Measurements from ENCODE around the gene VRK1.

Gene VRK1

GRCh38 chr14:96847451-96847850 lies 50.3 kb downstream of the VRK1 start:
- H4K20me1 ChIP-seq (ENCODE audit: insufficient read depth), result no peaks in the 10 kb centered on the region
- H2AFZ ChIP-seq (ENCODE audit: low read depth), result no peak overlapping the region
- no peaks in the 10 kb centered on the region for H3K27me3 ChIP-seq (ENCODE audit: insufficient read depth, low read depth)
- H3K27ac ChIP-seq, result no peak overlapping the region
- TF ChIP-seq, protein P1, sequence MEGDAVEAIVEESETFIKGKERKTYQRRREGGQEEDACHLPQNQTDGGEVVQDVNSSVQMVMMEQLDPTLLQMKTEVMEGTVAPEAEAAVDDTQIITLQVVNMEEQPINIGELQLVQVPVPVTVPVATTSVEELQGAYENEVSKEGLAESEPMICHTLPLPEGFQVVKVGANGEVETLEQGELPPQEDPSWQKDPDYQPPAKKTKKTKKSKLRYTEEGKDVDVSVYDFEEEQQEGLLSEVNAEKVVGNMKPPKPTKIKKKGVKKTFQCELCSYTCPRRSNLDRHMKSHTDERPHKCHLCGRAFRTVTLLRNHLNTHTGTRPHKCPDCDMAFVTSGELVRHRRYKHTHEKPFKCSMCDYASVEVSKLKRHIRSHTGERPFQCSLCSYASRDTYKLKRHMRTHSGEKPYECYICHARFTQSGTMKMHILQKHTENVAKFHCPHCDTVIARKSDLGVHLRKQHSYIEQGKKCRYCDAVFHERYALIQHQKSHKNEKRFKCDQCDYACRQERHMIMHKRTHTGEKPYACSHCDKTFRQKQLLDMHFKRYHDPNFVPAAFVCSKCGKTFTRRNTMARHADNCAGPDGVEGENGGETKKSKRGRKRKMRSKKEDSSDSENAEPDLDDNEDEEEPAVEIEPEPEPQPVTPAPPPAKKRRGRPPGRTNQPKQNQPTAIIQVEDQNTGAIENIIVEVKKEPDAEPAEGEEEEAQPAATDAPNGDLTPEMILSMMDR (conservative IDR thresholded peaks at IDR 0.05; ENCODE audit: low read depth, low read length), result no peak
- H3K79me2 ChIP-seq (ENCODE audit: insufficient read depth, low read depth), result no peaks in the 10 kb centered on the region
- H3K36me3 ChIP-seq (ENCODE audit: insufficient read depth), result no peaks in the 10 kb centered on the region
- no peak overlapping the region for H3K4me2 ChIP-seq
- no peak overlapping the region for H3K4me3 ChIP-seq (IDR thresholded peaks at IDR 0.05; ENCODE audit: insufficient read depth, low read depth, low read length)
- peaks cover 1% of the 10 kb centered on the region for H3K4me1 ChIP-seq (ENCODE audit: low read depth, poor library complexity, severe bottlenecking)
- no peak overlapping the region for H3K9ac ChIP-seq

DNA sequence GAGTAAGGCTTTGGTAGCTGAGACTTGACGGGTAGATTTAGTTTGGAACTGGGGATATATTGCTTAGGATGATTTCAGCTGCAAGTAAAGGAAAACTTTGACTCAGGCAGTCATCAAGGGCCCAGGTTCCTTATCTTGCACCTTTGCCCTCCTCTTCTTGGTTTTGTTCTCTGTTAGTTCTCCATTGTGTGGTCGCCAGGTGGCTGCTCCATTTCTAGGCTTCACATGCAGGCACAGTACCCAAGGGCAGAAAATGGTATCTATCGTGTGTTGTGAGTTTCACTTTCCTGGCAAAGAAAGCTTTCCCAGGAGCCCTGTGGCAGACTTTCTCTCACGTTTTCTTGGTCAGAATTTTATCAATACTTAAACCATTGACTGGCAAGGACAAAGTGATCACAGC lies 50.8 kb downstream of the VRK1 start:
- H3K27me3 ChIP-seq (ENCODE audit: insufficient read depth, low read depth), result no peaks in the 10 kb centered on the region
- no peak overlapping the region for H3K9ac ChIP-seq
- H3K4me1 ChIP-seq (ENCODE audit: low read depth, poor library complexity, severe bottlenecking), result peaks cover 6% of the 10 kb centered on the region
- TF ChIP-seq, protein P1 (conservative IDR thresholded peaks at IDR 0.05; ENCODE audit: low read depth, low read length), result no peak
- no peak overlapping the region for H3K4me3 ChIP-seq (IDR thresholded peaks at IDR 0.05; ENCODE audit: insufficient read depth, low read depth, low read length)
- no peak overlapping the region for H2AFZ ChIP-seq (ENCODE audit: low read depth)
- H3K4me2 ChIP-seq, result no peak overlapping the region
- H4K20me1 ChIP-seq (ENCODE audit: insufficient read depth), result no peaks in the 10 kb centered on the region
- H3K79me2 ChIP-seq (ENCODE audit: insufficient read depth, low read depth), result no peaks in the 10 kb centered on the region
- H3K27ac ChIP-seq, result no peak overlapping the region
- H3K36me3 ChIP-seq (ENCODE audit: insufficient read depth), result no peaks in the 10 kb centered on the region

GRCh38 chr14:96849733-96850132 lies 52.6 kb downstream of the VRK1 start:
- Histone ChIP-seq H4K20me1 (ENCODE audit: insufficient read depth) (no peaks in the 10 kb centered on the region), H3K27me3 (ENCODE audit: insufficient read depth, low read depth) (no peaks in the 10 kb centered on the region), H3K36me3 (ENCODE audit: insufficient read depth) (no peaks in the 10 kb centered on the region), H3K27ac (no peak overlapping the region), H2AFZ (ENCODE audit: low read depth) (no peak overlapping the region), H3K4me3 (IDR thresholded peaks at IDR 0.05; ENCODE audit: insufficient read depth, low read depth, low read length) (no peak overlapping the region), H3K4me1 (ENCODE audit: low read depth, poor library complexity, severe bottlenecking) (peaks cover 6% of the 10 kb centered on the region), H3K9ac (no peak overlapping the region), H3K4me2 (no peak overlapping the region), H3K79me2 (ENCODE audit: insufficient read depth, low read depth) (no peaks in the 10 kb centered on the region)
- TF ChIP-seq, protein P1 (conservative IDR thresholded peaks at IDR 0.05; ENCODE audit: low read depth, low read length), result no peak

GRCh38 chr14:96851694-96852381 lies 54.7 kb downstream of the VRK1 start:
- H3K36me3 ChIP-seq (ENCODE audit: insufficient read depth), result no peaks in the 10 kb centered on the region
- H3K4me3 ChIP-seq (IDR thresholded peaks at IDR 0.05; ENCODE audit: insufficient read depth, low read depth, low read length), result no peak overlapping the region
- TF ChIP-seq, protein P1 (conservative IDR thresholded peaks at IDR 0.05; ENCODE audit: low read depth, low read length), result no peak
- no peak overlapping the region for H3K9ac ChIP-seq
- no peaks in the 10 kb centered on the region for H3K27me3 ChIP-seq (ENCODE audit: insufficient read depth, low read depth)
- peaks cover 6% of the 10 kb centered on the region for H3K4me1 ChIP-seq (ENCODE audit: low read depth, poor library complexity, severe bottlenecking)
- H3K4me2 ChIP-seq, result no peak overlapping the region
- H4K20me1 ChIP-seq (ENCODE audit: insufficient read depth), result no peaks in the 10 kb centered on the region
- H3K79me2 ChIP-seq (ENCODE audit: insufficient read depth, low read depth), result no peaks in the 10 kb centered on the region
- H2AFZ ChIP-seq (ENCODE audit: low read depth), result no peak overlapping the region
- no peak overlapping the region for H3K27ac ChIP-seq

Data from KMS-11 (cell line).